Kidney tubule cell (primary cell): Measurements from ENCODE around the gene HNF1B.

Source experiments
- DNase-seq: peaks from one replicate; pipeline ENCODE4 v3.0.0-alpha.2; 2018; ENCODE audit warnings: low spot score

Gene HNF1B

GRCh38 chr17:37671824-37672547 lies 72.9 kb downstream of the HNF1B start:
- DNase-seq = peak; percentile 97

- DNase-seq = no peak
Observed at GRCh38 chr17:37671028-37671823, 73.6 kb downstream of the HNF1B start.

- DNase-seq = no peak
Observed at GRCh38 chr17:37667039-37667438, 77.8 kb downstream of the HNF1B start.

GRCh38 chr17:37664214-37664613 lies 80.6 kb downstream of the HNF1B start:
- no peak for DNase-seq

- no peak for DNase-seq
Observed at GRCh38 chr17:37662353-37662752, 82.5 kb downstream of the HNF1B start.

GRCh38 chr17:37661400-37662014 lies 83.4 kb downstream of the HNF1B start:
- no peak for DNase-seq

- no peak for DNase-seq
Observed at GRCh38 chr17:37659925-37660324, 84.9 kb downstream of the HNF1B start.

GRCh38 chr17:37657202-37657601 lies 87.7 kb downstream of the HNF1B start:
- DNase-seq = no peak

GRCh38 chr17:37651849-37652248 lies 93.0 kb downstream of the HNF1B start:
- DNase-seq = no peak

GRCh38 chr17:37650419-37651003 lies 94.3 kb downstream of the HNF1B start:
- DNase-seq = peak; percentile 70

GRCh38 chr17:37648555-37648954 lies 96.3 kb downstream of the HNF1B start:
- peak; percentile 90 for DNase-seq

- DNase-seq = no peak
Observed at GRCh38 chr17:37647856-37648255, 97.0 kb downstream of the HNF1B start.

GRCh38 chr17:37643869-37644268 lies 101.0 kb downstream of the HNF1B start:
- DNase-seq = peak; percentile 48

GRCh38 chr17:37643118-37643766 lies 101.6 kb downstream of the HNF1B start, which contains the start of gene DDX52:
Gene DDX52, minus strand, starts transcription at chr17:37643446. Its CDS starts 26 bp downstream, at chr17:37643420.
- DNase-seq = peak; percentile 94

GRCh38 chr17:37642681-37643080 lies 102.2 kb downstream of the HNF1B start:
- DNase-seq = peak; percentile 18

- no peak for DNase-seq
Observed at GRCh38 chr17:37640015-37640414, 104.8 kb downstream of the HNF1B start.

- no peak for DNase-seq
Observed at GRCh38 chr17:37637956-37638355, 106.9 kb downstream of the HNF1B start.
